ENCODE data around the gene SLC11A2.
"Not testable (repeated sequence)": the region's sequence is repeated elsewhere in the genome, so short reads cannot be mapped to it uniquely, and the experiment has no call there.

SLC11A2 gene

GRCh38 chr12:50979369-50980052 is 46.7 kb downstream of the SLC11A2 start:
- H3K4me3 ChIP-seq (replicated peaks in 1 of 2; ENCODE audit: low read depth in 2 of 2, low read length in 2 of 2), result no peak overlapping the region
- no peak for DNase-seq (ENCODE audit: low read depth in 2 of 2)
- TF ChIP-seq CTCF (IDR thresholded peaks at IDR 0.05; ENCODE audit: low read depth, low read length), result no peak

GRCh38 chr12:50971946-50972345 is 54.2 kb downstream of the SLC11A2 start:
- peak; percentile 32 to 41 for DNase-seq (ENCODE audit: low read depth in 2 of 2)
- no peak for TF ChIP-seq CTCF (IDR thresholded peaks at IDR 0.05; ENCODE audit: low read depth, low read length)
- no peak overlapping the region for H3K4me3 ChIP-seq (replicated peaks in 1 of 2; ENCODE audit: low read depth in 2 of 2, low read length in 2 of 2)

- no peak for DNase-seq (ENCODE audit: low read depth in 2 of 2)
- no peak overlapping the region for H3K4me3 ChIP-seq (replicated peaks in 1 of 2; ENCODE audit: low read depth in 2 of 2, low read length in 2 of 2)
- no peak for TF ChIP-seq CTCF (IDR thresholded peaks at IDR 0.05; ENCODE audit: low read depth, low read length)
These were observed 61.8 kb downstream of the SLC11A2 start for GRCh38 chr12:50964432-50964831.

- no peak for TF ChIP-seq CTCF (IDR thresholded peaks at IDR 0.05; ENCODE audit: low read depth, low read length)
- DNase-seq (ENCODE audit: low read depth in 2 of 2), result peak in 1 of 2 donors; percentile 16
- no peak overlapping the region for H3K4me3 ChIP-seq (replicated peaks in 1 of 2; ENCODE audit: low read depth in 2 of 2, low read length in 2 of 2)
These were observed 64.5 kb downstream of the SLC11A2 start for GRCh38 chr12:50961708-50962107.

- peak; percentile 10 to 59 for DNase-seq (ENCODE audit: low read depth in 2 of 2)
These were observed 66.1 kb downstream of the SLC11A2 start for GRCh38 chr12:50960130-50960529.

GRCh38 chr12:50955697-50956096 is 70.5 kb downstream of the SLC11A2 start:
- no peak for TF ChIP-seq CTCF (IDR thresholded peaks at IDR 0.05; ENCODE audit: low read depth, low read length)
- H3K4me3 ChIP-seq (replicated peaks in 1 of 2; ENCODE audit: low read depth in 2 of 2, low read length in 2 of 2), result no peak overlapping the region
- DNase-seq (ENCODE audit: low read depth in 2 of 2), result no peak

More at GRCh38 chr12:50960130-50960529, 66.1 kb downstream of the SLC11A2 start:
- TF ChIP-seq CTCF (IDR thresholded peaks at IDR 0.05; ENCODE audit: low read depth, low read length), result no peak
- no peak overlapping the region for H3K4me3 ChIP-seq (replicated peaks in 1 of 2; ENCODE audit: low read depth in 2 of 2, low read length in 2 of 2)

GRCh38 chr12:50955288-50955687 is 70.9 kb downstream of the SLC11A2 start:
- H3K4me3 ChIP-seq (replicated peaks in 1 of 2; ENCODE audit: low read depth in 2 of 2, low read length in 2 of 2), result no peak overlapping the region
- DNase-seq (ENCODE audit: low read depth in 2 of 2), result no peak
- TF ChIP-seq CTCF (IDR thresholded peaks at IDR 0.05; ENCODE audit: low read depth, low read length), result no peak

- not testable (repeated sequence) for DNase-seq (ENCODE audit: low read depth in 2 of 2)
These were observed 71.4 kb downstream of the SLC11A2 start for GRCh38 chr12:50954789-50955188.

More at GRCh38 chr12:50954789-50955188, 71.4 kb downstream of the SLC11A2 start:
- H3K4me3 ChIP-seq (replicated peaks in 1 of 2; ENCODE audit: low read depth in 2 of 2, low read length in 2 of 2), result not testable (repeated sequence)
